Sigmoid colon (tissue), 4 donors: ENCODE data around the gene SP3.

Source experiments
- EP300 ChIP-seq, 4 donors: sonication (generic); formaldehyde crosslinking; IDR thresholded peaks; one replicate each; pipeline ENCODE4 v1.6.1; 2017; ENCODE audit warnings: antibody characterized with exemption in 4 of 4
- POLR2A ChIP-seq, 2 donors: fragments of 450-650 bp; IDR thresholded peaks; one replicate each; pipeline ENCODE4 v1.6.1; 2016; ENCODE audit warnings: antibody characterized with exemption in 2 of 2, mild to moderate bottlenecking in 2 of 2, moderate library complexity in 2 of 2
- POLR2AphosphoS5 ChIP-seq, 4 donors: sonication (generic); formaldehyde crosslinking; IDR thresholded peaks; one replicate each; pipeline ENCODE4 v1.6.1; 2017; ENCODE audit warnings: antibody characterized with exemption in 4 of 4
- TF ChIP-seq, protein P1 (sequence below), 4 experiments: fragments of 450-650 bp in 3 of 4; fragments of 200-600 bp in 1 of 4; IDR thresholded peaks; one replicate each; pipeline ENCODE4 v1.5.1; 2016 to 2019; ENCODE audit warnings: antibody characterized with exemption in 4 of 4, mild to moderate bottlenecking in 3 of 4, moderate library complexity in 2 of 4

- TF ChIP-seq, protein P1, sequence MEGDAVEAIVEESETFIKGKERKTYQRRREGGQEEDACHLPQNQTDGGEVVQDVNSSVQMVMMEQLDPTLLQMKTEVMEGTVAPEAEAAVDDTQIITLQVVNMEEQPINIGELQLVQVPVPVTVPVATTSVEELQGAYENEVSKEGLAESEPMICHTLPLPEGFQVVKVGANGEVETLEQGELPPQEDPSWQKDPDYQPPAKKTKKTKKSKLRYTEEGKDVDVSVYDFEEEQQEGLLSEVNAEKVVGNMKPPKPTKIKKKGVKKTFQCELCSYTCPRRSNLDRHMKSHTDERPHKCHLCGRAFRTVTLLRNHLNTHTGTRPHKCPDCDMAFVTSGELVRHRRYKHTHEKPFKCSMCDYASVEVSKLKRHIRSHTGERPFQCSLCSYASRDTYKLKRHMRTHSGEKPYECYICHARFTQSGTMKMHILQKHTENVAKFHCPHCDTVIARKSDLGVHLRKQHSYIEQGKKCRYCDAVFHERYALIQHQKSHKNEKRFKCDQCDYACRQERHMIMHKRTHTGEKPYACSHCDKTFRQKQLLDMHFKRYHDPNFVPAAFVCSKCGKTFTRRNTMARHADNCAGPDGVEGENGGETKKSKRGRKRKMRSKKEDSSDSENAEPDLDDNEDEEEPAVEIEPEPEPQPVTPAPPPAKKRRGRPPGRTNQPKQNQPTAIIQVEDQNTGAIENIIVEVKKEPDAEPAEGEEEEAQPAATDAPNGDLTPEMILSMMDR (IDR thresholded peaks at IDR 0.05) = no peak
- TF ChIP-seq POLR2AphosphoS5 (IDR thresholded peaks at IDR 0.05) (no peak), POLR2A (IDR thresholded peaks at IDR 0.05) (no peak), EP300 (IDR thresholded peaks at IDR 0.05) (no peak)
These were observed 34.6 kb upstream of the SP3 start for GRCh38 chr2:173999724-174000123.
